Measurements from ENCODE around the gene WNT4. TPM values are rescaled to one million over a fixed set of nuclear protein-coding genes. Genes with fewer than 3 reads are reported as not detected.

WNT4 gene
- polyA plus RNA-seq, 2 of the 4 experiments (the other 2 are of a cell fraction): 0.23 to 0.62 TPM

DNA sequence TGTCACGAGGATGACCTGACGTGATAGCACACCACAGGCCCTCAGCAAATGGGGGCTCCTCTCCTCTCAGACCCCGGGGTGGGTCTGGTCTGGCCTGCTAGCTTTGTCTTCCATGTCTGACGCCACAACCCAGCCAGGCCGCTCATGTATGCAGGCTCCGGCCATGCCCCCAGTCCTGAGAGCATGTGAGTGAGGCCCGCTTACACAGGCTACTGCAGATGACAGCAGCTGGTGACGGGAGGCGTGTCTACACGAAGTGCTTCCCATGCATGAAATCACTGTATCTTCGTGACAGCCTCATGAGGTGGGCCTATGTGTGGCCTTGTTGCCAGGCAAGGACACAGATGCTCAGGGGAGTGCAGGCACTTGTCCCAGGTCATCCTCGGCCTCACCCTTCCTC, 16.4 kb downstream of the WNT4 start:
- no peak overlapping the region for H3K4me3 ChIP-seq
- H3K4me2 ChIP-seq: no peak overlapping the region
- no peak for TF ChIP-seq NPAS2 (CRISPR knock-in tag; IDR thresholded peaks at IDR 0.05; ENCODE audit: borderline replicate concordance)
- no peak for TF ChIP-seq SREBF2 (IDR thresholded peaks at IDR 0.05)
- TF ChIP-seq, protein P1, sequence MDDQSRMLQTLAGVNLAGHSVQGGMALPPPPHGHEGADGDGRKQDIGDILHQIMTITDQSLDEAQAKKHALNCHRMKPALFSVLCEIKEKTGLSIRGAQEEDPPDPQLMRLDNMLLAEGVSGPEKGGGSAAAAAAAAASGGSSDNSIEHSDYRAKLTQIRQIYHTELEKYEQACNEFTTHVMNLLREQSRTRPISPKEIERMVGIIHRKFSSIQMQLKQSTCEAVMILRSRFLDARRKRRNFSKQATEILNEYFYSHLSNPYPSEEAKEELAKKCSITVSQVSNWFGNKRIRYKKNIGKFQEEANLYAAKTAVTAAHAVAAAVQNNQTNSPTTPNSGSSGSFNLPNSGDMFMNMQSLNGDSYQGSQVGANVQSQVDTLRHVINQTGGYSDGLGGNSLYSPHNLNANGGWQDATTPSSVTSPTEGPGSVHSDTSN (IDR thresholded peaks at IDR 0.05): no peak
- no peak for TF ChIP-seq RARB (CRISPR knock-in tag; IDR thresholded peaks at IDR 0.05)
- TF ChIP-seq SMC3 (IDR thresholded peaks at IDR 0.05): no peak
- no peak for TF ChIP-seq BHLHE40 (IDR thresholded peaks at IDR 0.05; ENCODE audit: low read depth, low read length)
- no peak for TF ChIP-seq EP300 (IDR thresholded peaks at IDR 0.05)
- no peak for TF ChIP-seq NR3C1 (IDR thresholded peaks at IDR 0.05)
- WGBS (ENCODE audit: missing lambda C conversion rate): 92% methylated on average over 8 of the region's 12 CpGs
- ChIA-PET CTCF (interaction anchor here (0.8 to 3.3 kb wide), 2 partner anchors 15 to 289 kb away, joined by 3 to 15 read pairs; no protein-coding TSS in a partner anchor), POLR2A (no interaction called here)
- ATAC-seq (no peak), FAIRE-seq (no peak), DNase-seq (ENCODE audit: low read depth in 1 of 2, low spot score in 1 of 2) (no peak)
- no peaks in the 10 kb centered on the region for H3K9me3 ChIP-seq
- H3K27ac ChIP-seq: no peak overlapping the region
- H3K4me1 ChIP-seq: no peaks in the 10 kb centered on the region; the same call in 2 of the 3 replicates

DNA sequence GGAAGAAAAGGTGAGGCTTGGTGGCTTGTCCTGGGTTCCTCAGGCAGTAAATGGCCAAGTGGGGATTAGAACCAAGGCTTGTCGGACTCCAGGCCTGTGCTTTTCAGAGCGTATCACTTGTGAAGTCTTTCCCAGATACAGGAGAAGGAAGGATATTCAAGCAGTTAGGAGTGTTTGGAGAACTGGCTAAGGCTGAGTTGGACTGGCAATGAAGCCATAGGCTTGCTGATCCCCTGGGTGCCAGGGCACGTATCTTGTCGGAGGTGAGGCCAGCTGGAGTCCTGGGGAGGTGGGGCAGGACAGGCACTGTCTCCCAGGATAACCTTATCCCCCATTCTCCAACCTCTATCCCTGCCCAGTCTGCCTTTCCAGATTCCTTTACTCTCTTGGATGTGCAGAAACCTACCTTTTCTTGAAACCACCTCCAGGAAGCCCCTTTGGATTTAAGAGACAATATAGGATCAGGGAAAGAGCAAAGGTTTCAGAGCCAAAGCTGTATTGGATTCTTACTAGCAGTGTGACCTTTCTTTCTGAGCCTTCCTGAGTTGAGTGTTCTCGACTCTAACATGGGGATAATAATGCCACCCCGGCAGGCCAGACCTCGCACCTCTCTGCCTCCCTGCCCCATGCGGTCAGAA, 18.2 kb downstream of the WNT4 start:
- TF ChIP-seq HEYL (CRISPR knock-in tag; IDR thresholded peaks at IDR 0.05): no peak
- TF ChIP-seq ZFP36 (IDR thresholded peaks at IDR 0.05; ENCODE audit: borderline replicate concordance, partially characterized antibody): peak; percentile 71
- H3K4me3 ChIP-seq: no peak overlapping the region
- no peaks in the 10 kb centered on the region for H3K4me1 ChIP-seq
- ChIA-PET POLR2A (no interaction called here), CTCF (interaction anchor here (0.8 to 1.6 kb wide), 3 partner anchors 26 to 295 kb away, joined by 3 to 5 read pairs (median 3); no protein-coding TSS in a partner anchor)
- ATAC-seq: no peak
- no peak overlapping the region for H3K4me2 ChIP-seq
- FAIRE-seq: no peak
- no peaks in the 10 kb centered on the region for H3K9me3 ChIP-seq
- DNase-seq (ENCODE audit: low read depth in 1 of 2, low spot score in 1 of 2): no peak
- 96% methylated on average over 8 of the region's 8 CpGs for WGBS (ENCODE audit: missing lambda C conversion rate)
- H3K27ac ChIP-seq: no peak overlapping the region

DNA sequence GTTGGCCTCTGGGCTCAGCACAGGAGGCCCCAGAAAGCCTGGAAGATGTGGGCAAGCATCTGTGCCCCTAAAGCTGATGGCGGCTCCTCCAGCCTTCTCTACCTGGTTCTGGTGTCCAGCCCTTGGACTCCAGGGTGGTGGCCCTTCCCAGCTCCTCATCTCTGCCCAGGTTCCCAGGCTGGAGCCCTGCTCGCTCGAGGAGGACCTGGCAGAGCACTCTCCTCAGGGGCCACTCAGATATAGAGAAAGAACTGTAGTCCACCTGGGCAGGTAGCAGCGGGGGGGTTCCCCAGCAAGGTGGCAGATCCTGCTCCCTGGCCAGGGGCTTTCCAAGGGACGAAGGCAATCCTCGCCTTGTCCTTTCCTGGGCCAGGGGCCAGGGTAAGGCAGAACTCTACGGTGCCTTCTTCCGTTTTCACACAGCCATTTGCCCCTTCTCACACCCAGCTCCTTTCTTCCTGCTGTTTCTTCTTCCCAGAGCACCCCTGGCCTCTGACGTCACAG, 18.9 kb downstream of the WNT4 start:
- Histone ChIP-seq H3K4me1 (no peaks in the 10 kb centered on the region), H3K9me3 (no peaks in the 10 kb centered on the region), H3K4me2 (no peak overlapping the region), H3K4me3 (no peak overlapping the region), H3K27ac (no peak overlapping the region)
- ATAC-seq: no peak
- no peak for TF ChIP-seq TFCP2L1 (CRISPR knock-in tag; IDR thresholded peaks at IDR 0.05)
- no peak for TF ChIP-seq NPAS2 (CRISPR knock-in tag; IDR thresholded peaks at IDR 0.05; ENCODE audit: borderline replicate concordance)
- TF ChIP-seq KDM5A (IDR thresholded peaks at IDR 0.05): no peak
- TF ChIP-seq KDM1A (IDR thresholded peaks at IDR 0.05; ENCODE audit: low read depth): no peak
- TF ChIP-seq, protein P2, sequence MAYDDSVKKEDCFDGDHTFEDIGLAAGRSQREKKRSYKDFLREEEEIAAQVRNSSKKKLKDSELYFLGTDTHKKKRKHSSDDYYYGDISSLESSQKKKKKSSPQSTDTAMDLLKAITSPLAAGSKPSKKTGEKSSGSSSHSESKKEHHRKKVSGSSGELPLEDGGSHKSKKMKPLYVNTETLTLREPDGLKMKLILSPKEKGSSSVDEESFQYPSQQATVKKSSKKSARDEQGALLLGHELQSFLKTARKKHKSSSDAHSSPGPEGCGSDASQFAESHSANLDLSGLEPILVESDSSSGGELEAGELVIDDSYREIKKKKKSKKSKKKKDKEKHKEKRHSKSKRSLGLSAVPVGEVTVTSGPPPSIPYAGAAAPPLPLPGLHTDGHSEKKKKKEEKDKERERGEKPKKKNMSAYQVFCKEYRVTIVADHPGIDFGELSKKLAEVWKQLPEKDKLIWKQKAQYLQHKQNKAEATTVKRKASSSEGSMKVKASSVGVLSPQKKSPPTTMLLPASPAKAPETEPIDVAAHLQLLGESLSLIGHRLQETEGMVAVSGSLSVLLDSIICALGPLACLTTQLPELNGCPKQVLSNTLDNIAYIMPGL (CRISPR knock-in tag; IDR thresholded peaks at IDR 0.05; ENCODE audit: borderline replicate concordance): no peak
- no peak for TF ChIP-seq JUN (IDR thresholded peaks at IDR 0.05)
- no peak for TF ChIP-seq JUNB (IDR thresholded peaks at IDR 0.05)
- TF ChIP-seq, protein P3, sequence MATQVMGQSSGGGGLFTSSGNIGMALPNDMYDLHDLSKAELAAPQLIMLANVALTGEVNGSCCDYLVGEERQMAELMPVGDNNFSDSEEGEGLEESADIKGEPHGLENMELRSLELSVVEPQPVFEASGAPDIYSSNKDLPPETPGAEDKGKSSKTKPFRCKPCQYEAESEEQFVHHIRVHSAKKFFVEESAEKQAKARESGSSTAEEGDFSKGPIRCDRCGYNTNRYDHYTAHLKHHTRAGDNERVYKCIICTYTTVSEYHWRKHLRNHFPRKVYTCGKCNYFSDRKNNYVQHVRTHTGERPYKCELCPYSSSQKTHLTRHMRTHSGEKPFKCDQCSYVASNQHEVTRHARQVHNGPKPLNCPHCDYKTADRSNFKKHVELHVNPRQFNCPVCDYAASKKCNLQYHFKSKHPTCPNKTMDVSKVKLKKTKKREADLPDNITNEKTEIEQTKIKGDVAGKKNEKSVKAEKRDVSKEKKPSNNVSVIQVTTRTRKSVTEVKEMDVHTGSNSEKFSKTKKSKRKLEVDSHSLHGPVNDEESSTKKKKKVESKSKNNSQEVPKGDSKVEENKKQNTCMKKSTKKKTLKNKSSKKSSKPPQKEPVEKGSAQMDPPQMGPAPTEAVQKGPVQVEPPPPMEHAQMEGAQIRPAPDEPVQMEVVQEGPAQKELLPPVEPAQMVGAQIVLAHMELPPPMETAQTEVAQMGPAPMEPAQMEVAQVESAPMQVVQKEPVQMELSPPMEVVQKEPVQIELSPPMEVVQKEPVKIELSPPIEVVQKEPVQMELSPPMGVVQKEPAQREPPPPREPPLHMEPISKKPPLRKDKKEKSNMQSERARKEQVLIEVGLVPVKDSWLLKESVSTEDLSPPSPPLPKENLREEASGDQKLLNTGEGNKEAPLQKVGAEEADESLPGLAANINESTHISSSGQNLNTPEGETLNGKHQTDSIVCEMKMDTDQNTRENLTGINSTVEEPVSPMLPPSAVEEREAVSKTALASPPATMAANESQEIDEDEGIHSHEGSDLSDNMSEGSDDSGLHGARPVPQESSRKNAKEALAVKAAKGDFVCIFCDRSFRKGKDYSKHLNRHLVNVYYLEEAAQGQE (IDR thresholded peaks at IDR 0.05): no peak
- TF ChIP-seq, protein P4, sequence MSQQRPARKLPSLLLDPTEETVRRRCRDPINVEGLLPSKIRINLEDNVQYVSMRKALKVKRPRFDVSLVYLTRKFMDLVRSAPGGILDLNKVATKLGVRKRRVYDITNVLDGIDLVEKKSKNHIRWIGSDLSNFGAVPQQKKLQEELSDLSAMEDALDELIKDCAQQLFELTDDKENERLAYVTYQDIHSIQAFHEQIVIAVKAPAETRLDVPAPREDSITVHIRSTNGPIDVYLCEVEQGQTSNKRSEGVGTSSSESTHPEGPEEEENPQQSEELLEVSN (IDR thresholded peaks at IDR 0.05; ENCODE audit: borderline replicate concordance, low read depth): no peak
- no peak for FAIRE-seq
- CTCF ChIA-PET: interaction anchor here (0.9 to 2.5 kb wide), 6 partner anchors 10 to 296 kb away, joined by 3 to 7 read pairs (median 4); no protein-coding TSS in a partner anchor
- DNase-seq (ENCODE audit: low read depth in 1 of 2, low spot score in 1 of 2): no peak
- POLR2A ChIA-PET: no interaction called here
- 91% methylated on average over 6 of the region's 9 CpGs for WGBS (ENCODE audit: missing lambda C conversion rate)

Measured in A549 (cell line).